ENCODE measurements around the gene FAM161A. TPM values are rescaled to one million over a fixed set of nuclear protein-coding genes. Genes with fewer than 3 reads are reported as not detected.
"Not testable (repeated sequence)": the region's sequence is repeated elsewhere in the genome, so short reads cannot be mapped to it uniquely, and the experiment has no call there.

Gene FAM161A
- total RNA-seq, 1 donor from 2014 or later, result 5.2 TPM

DNA sequence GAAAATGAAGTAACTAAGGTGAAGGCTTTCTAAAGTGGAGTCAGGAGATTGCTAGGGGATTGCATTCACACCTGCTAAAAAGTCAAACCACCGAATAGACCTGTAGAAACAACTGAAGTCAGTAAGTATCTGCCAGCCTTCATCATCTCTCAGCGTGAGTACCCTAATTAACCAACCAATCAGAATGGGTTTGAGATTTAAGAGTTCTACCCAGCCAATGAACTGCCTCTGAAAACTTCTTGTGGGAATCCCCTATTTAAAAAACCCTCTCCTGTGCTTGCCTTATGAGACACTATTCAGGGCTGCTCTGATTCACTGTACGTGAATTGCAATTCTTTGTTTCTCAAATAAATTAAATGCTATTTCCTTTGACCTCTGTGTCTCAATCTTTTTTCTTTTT is 3.4 kb upstream of the FAM161A start:
- H3K4me3 ChIP-seq (ENCODE audit: low read depth, low read length), result no peak overlapping the region
- no peak for DNase-seq (ENCODE audit: low read depth)
- TF ChIP-seq, protein P1, sequence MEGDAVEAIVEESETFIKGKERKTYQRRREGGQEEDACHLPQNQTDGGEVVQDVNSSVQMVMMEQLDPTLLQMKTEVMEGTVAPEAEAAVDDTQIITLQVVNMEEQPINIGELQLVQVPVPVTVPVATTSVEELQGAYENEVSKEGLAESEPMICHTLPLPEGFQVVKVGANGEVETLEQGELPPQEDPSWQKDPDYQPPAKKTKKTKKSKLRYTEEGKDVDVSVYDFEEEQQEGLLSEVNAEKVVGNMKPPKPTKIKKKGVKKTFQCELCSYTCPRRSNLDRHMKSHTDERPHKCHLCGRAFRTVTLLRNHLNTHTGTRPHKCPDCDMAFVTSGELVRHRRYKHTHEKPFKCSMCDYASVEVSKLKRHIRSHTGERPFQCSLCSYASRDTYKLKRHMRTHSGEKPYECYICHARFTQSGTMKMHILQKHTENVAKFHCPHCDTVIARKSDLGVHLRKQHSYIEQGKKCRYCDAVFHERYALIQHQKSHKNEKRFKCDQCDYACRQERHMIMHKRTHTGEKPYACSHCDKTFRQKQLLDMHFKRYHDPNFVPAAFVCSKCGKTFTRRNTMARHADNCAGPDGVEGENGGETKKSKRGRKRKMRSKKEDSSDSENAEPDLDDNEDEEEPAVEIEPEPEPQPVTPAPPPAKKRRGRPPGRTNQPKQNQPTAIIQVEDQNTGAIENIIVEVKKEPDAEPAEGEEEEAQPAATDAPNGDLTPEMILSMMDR (conservative IDR thresholded peaks at IDR 0.05; ENCODE audit: low read depth, low read length), result no peak

DNA sequence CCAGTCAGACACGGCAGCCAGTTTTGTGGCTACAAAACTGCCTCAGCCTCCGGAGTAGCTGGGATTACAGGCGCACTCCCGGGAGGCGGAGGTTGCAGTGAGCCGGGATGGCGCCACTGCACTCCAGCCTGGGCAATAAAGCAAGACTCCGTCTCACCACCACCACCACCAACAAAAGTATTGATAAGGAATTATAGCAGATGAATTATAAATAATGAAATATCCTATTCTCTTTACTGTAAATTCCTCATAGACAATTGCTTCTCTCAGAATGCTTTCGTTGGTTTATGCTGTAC is 1.4 kb upstream of the FAM161A start:
- no peak for DNase-seq (ENCODE audit: low read depth)

DNA sequence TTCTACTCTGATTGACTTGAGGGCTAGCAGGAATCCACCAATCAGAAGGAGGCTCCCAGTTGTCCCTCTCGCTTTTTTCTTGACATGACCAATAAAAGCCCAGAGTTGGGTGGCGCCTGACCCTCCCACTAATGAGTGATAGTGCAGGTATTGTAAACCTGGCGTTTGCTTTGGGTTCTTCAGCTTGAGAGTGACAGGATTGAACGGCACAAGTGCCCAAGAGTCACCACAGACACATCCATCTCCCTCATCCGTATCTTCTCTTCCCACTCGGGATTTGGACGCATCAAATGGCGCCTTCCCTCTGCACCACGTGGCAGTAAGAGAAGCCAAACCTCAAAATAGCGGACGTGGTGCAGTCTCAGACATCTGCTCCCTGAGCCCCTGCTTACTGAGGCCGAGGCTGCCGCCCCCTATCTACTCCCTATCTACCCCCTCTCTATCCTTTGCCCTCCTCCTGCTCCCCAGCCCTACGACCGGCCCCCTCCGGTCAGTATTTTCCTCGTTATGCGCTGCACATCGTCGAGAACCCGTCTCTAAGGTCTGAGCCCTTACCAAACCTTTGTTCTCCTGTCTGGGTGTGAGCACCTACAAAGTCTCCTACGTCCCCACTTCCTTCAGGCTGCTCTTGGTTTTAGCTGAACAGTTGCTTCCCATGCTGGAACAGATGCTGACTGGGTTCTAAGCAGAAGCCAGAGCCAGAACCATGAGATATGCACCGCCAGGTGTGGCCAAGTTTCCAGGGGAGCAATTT is 881 bp upstream of the FAM161A start:
- DNase-seq (ENCODE audit: low read depth), result peak; percentile 90
- TF ChIP-seq, protein P1 (conservative IDR thresholded peaks at IDR 0.05; ENCODE audit: low read depth, low read length), result no peak
- H3K4me3 ChIP-seq (ENCODE audit: low read depth, low read length), result peak overlapping the region; percentile 67

More for the DNA sequence above, 1.4 kb upstream of the FAM161A start:
- TF ChIP-seq, protein P1 (conservative IDR thresholded peaks at IDR 0.05; ENCODE audit: low read depth, low read length), result no peak
- H3K4me3 ChIP-seq (ENCODE audit: low read depth, low read length), result peak overlapping the region; percentile 67

DNA sequence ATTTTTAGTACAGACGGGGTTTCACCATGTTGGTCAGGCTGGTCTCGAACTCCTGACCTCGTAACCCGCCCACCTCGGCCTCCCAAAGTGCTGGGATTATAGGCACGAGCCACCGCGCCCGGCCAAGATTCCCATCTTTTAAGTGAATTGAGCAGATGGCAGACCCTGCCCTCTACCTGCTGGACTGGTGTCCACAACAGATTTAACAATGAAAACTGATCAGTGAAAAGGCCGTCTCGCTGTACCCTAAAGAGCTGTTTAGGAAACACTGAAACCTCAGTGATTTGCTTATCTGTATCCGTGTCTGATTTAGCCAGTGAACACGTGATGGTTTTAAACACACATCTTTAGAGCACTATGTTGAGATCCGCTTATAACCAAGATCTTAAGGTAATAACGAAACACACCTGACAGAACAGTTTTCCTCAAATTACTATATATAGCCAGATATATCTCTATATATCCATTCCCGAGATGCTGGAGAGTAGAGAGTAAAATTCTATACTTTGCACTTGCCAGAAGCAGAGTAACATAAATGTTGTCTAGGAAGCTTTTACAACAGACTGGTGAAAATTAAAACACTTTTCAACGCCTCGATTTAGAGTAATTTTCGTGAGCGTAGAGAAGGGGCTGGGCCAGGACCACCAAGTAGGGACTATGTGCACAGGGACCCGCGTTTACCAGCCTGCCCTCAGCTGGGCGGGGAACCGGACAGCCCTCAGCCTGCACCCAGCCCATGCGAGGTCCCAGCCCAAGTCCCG is 594 bp downstream of the FAM161A start:
- peak overlapping the region; percentile 67 for H3K4me3 ChIP-seq (ENCODE audit: low read depth, low read length)
- no peak for DNase-seq (ENCODE audit: low read depth)
- TF ChIP-seq, protein P1 (conservative IDR thresholded peaks at IDR 0.05; ENCODE audit: low read depth, low read length), result peak; percentile 18

DNA sequence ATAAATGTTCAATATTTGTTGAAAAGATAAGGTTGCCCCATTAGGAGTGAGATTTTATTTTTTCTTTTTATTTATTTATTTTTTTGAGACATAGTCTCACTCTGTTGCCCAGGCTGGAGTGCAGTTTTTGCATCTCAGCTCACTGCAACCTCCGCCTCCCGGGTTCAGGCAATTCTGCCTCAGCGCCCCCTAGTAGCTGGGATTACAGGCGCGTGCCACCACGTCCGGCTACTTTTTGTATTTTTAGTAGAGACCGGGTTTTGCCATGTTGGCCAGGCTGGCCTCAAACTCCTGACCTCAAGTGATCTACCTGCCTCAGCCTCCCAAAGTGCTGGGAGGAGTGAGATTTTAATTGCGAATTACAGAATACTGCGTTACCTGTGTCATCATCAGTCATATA is 2.6 kb downstream of the FAM161A start:
- DNase-seq (ENCODE audit: low read depth); H3K4me3 ChIP-seq (ENCODE audit: low read depth, low read length): not testable (repeated sequence)

DNA sequence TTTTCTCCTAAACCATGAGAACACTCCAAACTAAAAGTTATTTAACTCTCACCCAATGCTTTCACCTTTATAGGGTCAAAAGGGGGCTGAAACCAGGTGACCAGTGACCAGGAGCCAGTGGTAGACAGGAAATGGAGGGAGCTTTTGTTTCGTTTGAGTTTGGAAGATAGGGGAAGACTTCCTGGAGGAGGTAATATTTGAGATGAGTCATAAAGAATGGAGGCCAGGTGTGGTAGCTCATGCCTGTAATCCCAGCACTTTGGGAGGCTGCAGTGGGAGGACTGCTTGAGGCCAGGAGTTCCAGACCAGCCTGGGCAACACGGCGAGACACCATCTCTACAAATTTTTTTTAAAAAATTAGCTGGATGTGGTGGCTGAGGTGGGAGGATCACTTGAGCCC is 8.5 kb downstream of the FAM161A start:
- TF ChIP-seq, protein P1 (conservative IDR thresholded peaks at IDR 0.05; ENCODE audit: low read depth, low read length), result no peak
- H3K4me3 ChIP-seq (ENCODE audit: low read depth, low read length), result no peak overlapping the region
- DNase-seq (ENCODE audit: low read depth), result no peak

DNA sequence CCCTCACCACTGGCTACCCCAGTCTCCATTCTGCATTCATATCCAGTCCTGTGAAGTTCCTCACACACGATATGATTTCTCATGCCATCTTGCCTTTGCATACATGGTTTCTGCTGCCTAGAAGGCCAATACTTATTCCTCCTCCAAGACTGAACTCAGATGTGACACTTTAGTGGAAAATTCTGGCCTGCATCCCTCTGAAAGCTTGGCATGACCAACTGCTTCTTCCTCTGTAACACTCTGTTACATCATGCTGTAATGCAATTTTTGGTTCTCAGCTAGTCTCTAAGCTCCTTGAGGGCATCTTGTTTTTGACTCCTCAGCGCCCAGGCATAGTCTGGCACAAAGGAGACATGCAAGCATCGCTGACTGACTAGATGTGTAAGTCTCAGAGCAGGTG is 12.6 kb downstream of the FAM161A start:
- H3K4me3 ChIP-seq (ENCODE audit: low read depth, low read length), result no peak overlapping the region
- TF ChIP-seq, protein P1 (conservative IDR thresholded peaks at IDR 0.05; ENCODE audit: low read depth, low read length), result no peak
- no peak for DNase-seq (ENCODE audit: low read depth)

Measured in epithelial cell of proximal tubule (primary cell).